8988T (cell line): ENCODE measurements around the gene LRRC49.
"Not testable (repeated sequence)": the region's sequence is repeated elsewhere in the genome, so short reads cannot be mapped to it uniquely, and the experiment has no call there.

Experiments used
- DNase-seq: peaks from one replicate; pipeline ENCODE4 v3.0.0; 2011

Gene LRRC49

DNA sequence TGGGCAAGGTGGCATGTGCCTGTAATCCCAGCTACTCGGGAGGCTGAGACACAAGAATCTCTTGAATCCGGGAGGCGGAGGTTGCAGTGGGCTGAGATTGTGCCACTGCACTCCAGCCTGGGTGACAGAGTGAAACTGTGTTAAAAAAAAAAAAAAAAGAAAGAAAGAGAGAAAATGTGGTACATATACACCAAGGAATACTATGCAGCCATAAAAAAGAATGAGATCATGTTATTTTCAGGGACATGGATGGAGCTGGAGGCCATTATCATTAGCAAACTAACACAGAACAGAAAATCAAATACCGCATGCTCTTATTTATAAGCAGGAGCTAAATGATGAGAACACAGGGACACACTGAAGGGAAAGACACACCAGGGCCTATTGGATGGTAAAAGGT, 111.9 kb downstream of the LRRC49 start:
- not testable (repeated sequence) for DNase-seq

DNA sequence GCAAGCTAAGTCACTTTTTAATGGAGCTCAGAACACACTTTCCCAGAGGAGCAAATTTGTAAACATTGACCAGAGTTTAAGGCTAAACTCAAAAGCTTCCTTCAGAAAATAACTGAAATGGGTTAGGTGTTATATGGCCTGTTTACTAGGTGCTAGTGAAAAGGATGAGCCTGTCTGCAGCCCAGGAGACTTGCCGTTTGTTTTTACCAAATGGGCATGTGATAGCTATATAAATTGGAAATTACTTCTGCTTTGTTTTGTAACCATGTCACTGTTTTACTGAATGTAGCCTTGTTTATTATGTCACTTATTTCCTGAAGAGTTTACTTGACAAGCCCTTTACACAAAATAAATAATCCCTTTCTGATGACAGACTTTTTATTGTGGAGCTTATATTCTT, 113.3 kb downstream of the LRRC49 start:
- DNase-seq = no peak

- no peak for DNase-seq
Observed at GRCh38 chr15:71008250-71008870, 115.7 kb downstream of the LRRC49 start.

- DNase-seq = no peak
Observed at GRCh38 chr15:71010472-71010871, 117.8 kb downstream of the LRRC49 start.

GRCh38 chr15:71010997-71011396, 118.4 kb downstream of the LRRC49 start:
- DNase-seq = no peak

DNA sequence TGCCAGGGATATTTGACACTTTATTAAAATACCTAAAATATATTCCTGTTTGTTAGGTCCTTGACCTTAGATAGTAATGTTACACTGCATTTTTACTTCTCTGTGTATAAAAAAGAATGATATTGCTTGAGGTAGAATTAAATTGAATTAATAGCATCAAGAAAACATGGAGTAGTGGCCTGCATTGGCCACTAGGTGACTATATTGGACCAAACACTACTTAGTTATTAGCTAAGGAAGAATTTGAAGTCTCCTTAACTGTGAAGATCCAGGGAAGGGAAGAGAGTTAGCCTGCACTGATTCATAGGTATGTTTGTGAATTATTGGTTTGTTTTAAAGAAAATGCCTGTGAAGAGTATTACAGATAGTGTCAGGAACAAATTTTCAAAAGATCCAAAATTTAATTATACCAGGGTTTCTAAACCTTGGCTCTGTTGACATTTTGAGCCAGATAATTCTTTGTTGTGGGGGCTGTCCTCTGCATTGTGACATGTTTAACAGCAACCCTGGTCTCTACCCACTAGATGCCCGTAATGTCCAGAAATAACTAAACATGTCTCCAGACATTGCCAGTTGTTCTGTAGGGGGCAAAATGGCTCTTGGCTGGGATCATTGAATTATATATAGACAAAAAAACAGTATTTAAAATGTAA, 119.0 kb downstream of the LRRC49 start:
- DNase-seq = no peak

- no peak for DNase-seq
Observed at GRCh38 chr15:71013446-71013845, 120.8 kb downstream of the LRRC49 start.

GRCh38 chr15:71015342-71015741, 122.7 kb downstream of the LRRC49 start:
- no peak for DNase-seq

- not testable (repeated sequence) for DNase-seq
Observed at GRCh38 chr15:71031232-71031631, 138.6 kb downstream of the LRRC49 start.

DNA sequence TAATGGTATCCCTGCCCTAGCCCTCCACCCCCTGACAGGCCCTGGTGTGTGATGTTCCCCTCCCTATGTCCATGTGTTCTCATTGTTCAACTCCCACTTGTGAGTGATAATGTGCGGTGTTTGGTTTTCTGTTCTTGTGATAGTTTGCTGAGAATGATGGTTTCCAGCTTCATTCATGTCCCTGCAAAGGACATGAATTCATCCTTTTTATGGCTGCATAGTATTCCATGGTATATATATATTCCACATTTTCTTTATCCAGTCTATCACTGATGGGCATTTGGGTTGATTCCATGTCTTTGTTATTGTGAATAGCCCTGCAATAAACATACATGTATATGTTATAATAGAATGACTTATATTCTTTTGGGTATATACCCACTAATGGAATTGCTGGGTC, 142.9 kb downstream of the LRRC49 start:
- DNase-seq = not testable (repeated sequence)

DNA sequence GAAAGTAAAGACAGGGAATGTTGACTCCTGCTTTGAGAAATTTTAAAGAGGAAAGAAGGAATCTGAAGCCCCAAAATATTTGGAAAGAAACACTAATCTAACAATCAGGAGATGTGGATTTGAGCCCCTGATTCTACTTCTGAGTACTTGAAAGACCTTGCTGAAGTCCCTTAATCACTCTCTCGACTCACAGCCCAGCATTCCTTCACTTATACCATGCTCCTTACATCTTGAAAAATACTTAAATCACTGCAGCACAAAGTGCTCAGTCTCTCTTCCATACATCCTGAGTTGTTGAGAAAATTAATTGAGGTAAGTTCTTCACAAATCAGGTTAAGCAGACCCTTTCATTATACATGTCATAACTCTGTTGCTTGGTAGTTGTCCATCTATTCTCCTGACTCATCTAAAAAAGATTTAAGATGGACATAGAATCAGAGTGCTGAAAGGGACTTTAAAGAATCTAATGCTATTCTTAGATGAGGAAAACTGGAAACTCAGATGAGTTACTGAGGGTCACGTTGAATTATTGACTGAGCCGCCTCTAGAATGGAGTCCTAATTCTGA, 149.8 kb downstream of the LRRC49 start:
- no peak for DNase-seq

GRCh38 chr15:71043373-71043772, 150.7 kb downstream of the LRRC49 start:
- DNase-seq = no peak

- DNase-seq = no peak
Observed at GRCh38 chr15:71044006-71044405, 151.4 kb downstream of the LRRC49 start.

GRCh38 chr15:71046146-71046545, 153.5 kb downstream of the LRRC49 start:
- DNase-seq = not testable (repeated sequence)

- DNase-seq = no peak
Observed at GRCh38 chr15:71048913-71049675, 156.5 kb downstream of the LRRC49 start.

- DNase-seq = no peak
Observed at GRCh38 chr15:71049706-71050422, 157.2 kb downstream of the LRRC49 start.

DNA sequence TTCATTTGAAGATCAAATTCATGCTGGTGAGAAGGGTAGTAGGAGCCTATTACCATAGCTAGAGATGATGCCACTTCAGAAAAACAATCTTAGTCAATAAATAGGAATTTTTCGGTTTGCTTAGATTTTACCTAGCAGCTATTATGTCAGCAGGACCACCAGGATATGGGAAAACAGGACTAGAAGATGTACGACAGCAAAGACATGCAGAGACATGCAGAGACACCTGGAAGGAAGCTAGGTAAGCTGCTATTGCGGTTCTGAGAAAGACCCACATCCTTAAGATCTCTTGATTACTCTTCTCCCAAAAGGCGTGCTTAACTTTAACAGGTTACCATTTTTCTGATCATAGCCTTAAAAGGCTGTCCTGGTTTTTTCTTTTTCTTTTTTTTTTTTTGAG, 157.8 kb downstream of the LRRC49 start:
- no peak for DNase-seq

- DNase-seq = no peak
Observed at GRCh38 chr15:71051539-71051938, 158.9 kb downstream of the LRRC49 start.

DNA sequence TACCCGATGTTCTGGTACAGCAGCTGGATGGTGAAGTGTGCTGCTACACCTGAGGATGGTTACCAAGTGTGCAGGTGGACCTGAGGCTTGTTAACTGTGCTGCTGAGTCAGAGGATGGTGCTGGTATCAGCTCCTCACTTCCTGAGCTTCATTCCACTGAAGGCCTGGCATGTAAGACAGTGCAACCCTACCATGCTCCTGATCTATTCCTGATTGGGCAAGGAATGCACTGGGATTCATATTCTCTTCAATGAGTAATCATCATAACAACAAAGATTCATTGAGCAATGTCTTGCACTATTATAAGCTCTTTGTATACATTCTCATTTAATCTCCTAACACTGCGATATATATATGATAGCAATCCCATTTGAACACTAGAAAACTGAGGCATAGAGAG, 159.7 kb downstream of the LRRC49 start:
- DNase-seq = no peak

GRCh38 chr15:71054286-71054952, 161.8 kb downstream of the LRRC49 start:
- no peak for DNase-seq

DNA sequence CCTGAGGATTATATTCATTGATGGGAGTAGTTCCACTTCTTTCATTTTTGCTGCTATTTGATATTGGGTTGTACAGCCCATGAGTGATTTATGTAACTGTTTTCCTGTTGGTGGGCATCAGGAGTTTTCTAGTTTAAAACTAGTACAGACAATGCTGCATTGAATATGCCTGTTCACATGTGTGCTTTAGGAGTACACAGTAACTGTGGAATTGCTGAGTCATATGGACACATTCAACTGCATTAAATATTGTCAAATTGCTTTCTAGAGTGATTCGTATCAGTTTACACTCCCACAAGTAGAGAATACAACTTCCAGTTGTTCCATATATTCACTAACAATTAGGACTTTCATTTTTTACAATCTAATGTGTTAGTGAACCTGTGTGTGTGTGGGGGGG, 162.8 kb downstream of the LRRC49 start:
- no peak for DNase-seq

DNA sequence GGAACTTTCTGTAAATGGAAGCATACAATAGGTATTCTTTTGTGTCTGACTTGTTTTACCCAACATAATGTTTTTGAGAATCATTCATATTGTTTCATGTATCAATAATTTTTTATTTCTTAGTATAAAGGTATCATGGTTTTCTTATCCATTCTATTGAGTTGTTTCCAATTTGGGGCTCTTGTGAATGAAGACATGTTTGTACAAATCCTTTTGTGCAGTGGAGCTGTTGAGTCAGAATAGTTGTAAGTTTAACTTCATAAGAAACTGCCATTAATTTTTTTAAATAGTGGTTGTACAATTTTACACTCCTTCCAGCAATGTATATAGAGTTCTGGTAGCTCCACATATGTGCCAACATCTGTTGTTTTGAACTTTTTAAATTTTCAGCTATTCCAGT, 163.5 kb downstream of the LRRC49 start:
- no peak for DNase-seq

GRCh38 chr15:71057143-71057542, 164.5 kb downstream of the LRRC49 start:
- no peak for DNase-seq
